GM18511 (cell line): ENCODE data around the gene C1GALT1.
"Not testable (repeated sequence)": the region's sequence is repeated elsewhere in the genome, so short reads cannot be mapped to it uniquely, and the experiment has no call there.

Experiments
- ATAC-seq: cut with Tn5 transposase; IDR thresholded peaks from one replicate; pipeline ENCODE4 v1.9.1; 2021; ENCODE audit warnings: mild to moderate bottlenecking, moderate library complexity; ENCODE audit not compliant: unreplicated experiment

C1GALT1 gene

GRCh38 chr7:7182156-7183060 lies at the start of gene C1GALT1:
Gene C1GALT1 (plus strand): TSS chr7:7182544. CDS start chr7:7234320, 51,776 bp downstream.
- ATAC-seq, result peak; percentile 81

- ATAC-seq, result no peak
Measured at GRCh38 chr7:7134046-7134445, 48.3 kb upstream of the C1GALT1 start.

GRCh38 chr7:7135074-7135473 lies 47.3 kb upstream of the C1GALT1 start:
- no peak for ATAC-seq

GRCh38 chr7:7135924-7136323 lies 46.4 kb upstream of the C1GALT1 start:
- not testable (repeated sequence) for ATAC-seq

GRCh38 chr7:7136466-7137381 lies 45.6 kb upstream of the C1GALT1 start:
- ATAC-seq, result no peak

- ATAC-seq, result no peak
Measured at GRCh38 chr7:7138897-7139296, 43.4 kb upstream of the C1GALT1 start.

GRCh38 chr7:7143404-7143803 lies 38.9 kb upstream of the C1GALT1 start:
- not testable (repeated sequence) for ATAC-seq

GRCh38 chr7:7145151-7145550 lies 37.2 kb upstream of the C1GALT1 start:
- ATAC-seq, result not testable (repeated sequence)

GRCh38 chr7:7146837-7147236 lies 35.5 kb upstream of the C1GALT1 start:
- ATAC-seq, result no peak

GRCh38 chr7:7148798-7149481 lies 33.4 kb upstream of the C1GALT1 start:
- no peak for ATAC-seq

- no peak for ATAC-seq
Measured at GRCh38 chr7:7151285-7151684, 31.1 kb upstream of the C1GALT1 start.

GRCh38 chr7:7151865-7152264 lies 30.5 kb upstream of the C1GALT1 start:
- ATAC-seq, result no peak

GRCh38 chr7:7152315-7152714 lies 30.0 kb upstream of the C1GALT1 start:
- ATAC-seq, result no peak

GRCh38 chr7:7154355-7154754 lies 28.0 kb upstream of the C1GALT1 start:
- ATAC-seq, result not testable (repeated sequence)

GRCh38 chr7:7156663-7157062 lies 25.7 kb upstream of the C1GALT1 start:
- no peak for ATAC-seq

GRCh38 chr7:7157177-7157886 lies 25.0 kb upstream of the C1GALT1 start:
- ATAC-seq, result peak; percentile 88

GRCh38 chr7:7157887-7158271 lies 24.5 kb upstream of the C1GALT1 start:
- ATAC-seq, result no peak

- no peak for ATAC-seq
Measured at GRCh38 chr7:7159063-7159658, 23.2 kb upstream of the C1GALT1 start.

- no peak for ATAC-seq
Measured at GRCh38 chr7:7164591-7164990, 17.8 kb upstream of the C1GALT1 start.

- no peak for ATAC-seq
Measured at GRCh38 chr7:7165372-7165771, 17.0 kb upstream of the C1GALT1 start.
